H9 (cell line): Measurements from ENCODE around the gene LRRC8A. TPM values are rescaled to one million over a fixed set of nuclear protein-coding genes. Genes with fewer than 3 reads are reported as not detected.

Source experiments
- DNase-seq: peaks from one replicate; pipeline ENCODE4 v3.0.0-alpha.2; 2017
- H2AFZ ChIP-seq: one replicate; pipeline ENCODE4 v1.6.1; 2013; ENCODE audit warnings: mild to moderate bottlenecking, low read length, control low read depth, moderate library complexity
- H2AK5ac ChIP-seq: 2 replicates; pipeline ENCODE4 v1.6.1; 2013; ENCODE audit warnings: low read length, control low read depth, mixed read lengths; ENCODE audit not compliant: insufficient read length
- H2BK120ac ChIP-seq: one replicate; pipeline ENCODE4 v1.6.1; 2013; ENCODE audit warnings: low read depth, mild to moderate bottlenecking, low read length, control low read depth, inconsistent platforms; ENCODE audit not compliant: poor library complexity, severe bottlenecking
- H2BK12ac ChIP-seq: 2 replicates; pipeline ENCODE4 v1.6.1; 2013; ENCODE audit warnings: low read length, control low read depth, mixed read lengths, low read depth; ENCODE audit not compliant: insufficient read length
- H2BK15ac ChIP-seq: 2 replicates; pipeline ENCODE4 v1.6.1; 2013; ENCODE audit warnings: low read depth, low read length, control low read depth
- H2BK20ac ChIP-seq: one replicate; pipeline ENCODE4 v1.6.1; 2013; ENCODE audit warnings: low read depth, mild to moderate bottlenecking, low read length, control low read depth, inconsistent platforms; ENCODE audit not compliant: poor library complexity, severe bottlenecking
- H2BK5ac ChIP-seq: 2 replicates; pipeline ENCODE4 v1.6.1; 2013; ENCODE audit warnings: low read length, control low read depth, mixed read lengths; ENCODE audit not compliant: insufficient read length
- H3K14ac ChIP-seq: 2 replicates; pipeline ENCODE4 v1.6.1; 2013; ENCODE audit warnings: low read length, control low read depth; ENCODE audit not compliant: insufficient read depth
- H3K18ac ChIP-seq: 2 replicates; pipeline ENCODE4 v1.6.1; 2013; ENCODE audit warnings: low read depth, mild to moderate bottlenecking, mixed read lengths, low read length, control low read depth; ENCODE audit not compliant: insufficient read length
- H3K23ac ChIP-seq: 2 replicates; pipeline ENCODE4 v1.6.1; 2013; ENCODE audit warnings: low read length, control low read depth, mixed read lengths, low read depth; ENCODE audit not compliant: insufficient read length
- H3K23me2 ChIP-seq: 2 replicates; pipeline ENCODE4 v1.6.1; 2013; ENCODE audit warnings: low read depth, mild to moderate bottlenecking, mixed read lengths, low read length, control low read depth; ENCODE audit not compliant: insufficient read length, poor library complexity, severe bottlenecking
- H3K27ac ChIP-seq: 2 replicates; pipeline ENCODE4 v1.5.1; 2013; ENCODE audit warnings: low read length, control low read depth, mixed read lengths, low read depth; ENCODE audit not compliant: insufficient read length
- H3K27me3 ChIP-seq: 2 replicates; pipeline ENCODE4 v1.6.1; 2013; ENCODE audit warnings: low read length, control low read depth, inconsistent platforms; ENCODE audit not compliant: insufficient read depth
- H3K4ac ChIP-seq: 2 replicates; pipeline ENCODE4 v1.6.1; 2013; ENCODE audit warnings: low read depth, mild to moderate bottlenecking, control low read depth, inconsistent platforms, low read length, moderate library complexity
- H3K4me1 ChIP-seq: 2 replicates; pipeline ENCODE4 v1.6.1; 2013; ENCODE audit warnings: low read length, control low read depth, inconsistent platforms; ENCODE audit not compliant: insufficient read depth
- H3K4me2 ChIP-seq: 2 replicates; pipeline ENCODE4 v1.6.1; 2013; ENCODE audit warnings: low read length, control low read depth, mixed read lengths; ENCODE audit not compliant: insufficient read length, insufficient read depth
- H3K56ac ChIP-seq: 2 replicates; pipeline ENCODE4 v1.6.1; 2013; ENCODE audit warnings: low read depth, mild to moderate bottlenecking, mixed read lengths, low read length, control low read depth; ENCODE audit not compliant: insufficient read length
- H3K79me1 ChIP-seq: 2 replicates; pipeline ENCODE4 v1.6.1; 2013; ENCODE audit warnings: low read depth, mild to moderate bottlenecking, moderate library complexity, low read length, control low read depth, inconsistent platforms; ENCODE audit not compliant: insufficient read depth, poor library complexity, severe bottlenecking
- H3K79me2 ChIP-seq: 2 replicates; pipeline ENCODE4 v1.6.1; 2013; ENCODE audit warnings: low read length, control low read depth, inconsistent platforms; ENCODE audit not compliant: insufficient read depth
- H3K9ac ChIP-seq: 2 replicates; pipeline ENCODE4 v1.6.1; 2013; ENCODE audit warnings: low read length, control low read depth, mixed read lengths; ENCODE audit not compliant: insufficient read length; ENCODE audit errors: extremely low read depth
- H3K9me3 ChIP-seq: one replicate; pipeline ENCODE4 v1.6.1; 2013; ENCODE audit warnings: low read depth, low read length, inconsistent platforms; ENCODE audit not compliant: control insufficient read depth
- H3T11ph ChIP-seq: one replicate; pipeline ENCODE4 v1.6.1; 2013; ENCODE audit warnings: mild to moderate bottlenecking, low read length, control low read depth, inconsistent platforms
- H4K20me1 ChIP-seq: one replicate; pipeline ENCODE4 v1.6.1; 2013; ENCODE audit not compliant: control insufficient read depth, insufficient read length, insufficient read depth
- H4K5ac ChIP-seq: 2 replicates; pipeline ENCODE4 v1.6.1; 2013; ENCODE audit warnings: low read depth, mild to moderate bottlenecking, mixed read lengths, low read length, control low read depth; ENCODE audit not compliant: insufficient read length
- H4K8ac ChIP-seq: replicated peaks from 2 replicates; pipeline ENCODE4 v1.6.1; 2013; ENCODE audit warnings: low read length, control low read depth, mixed read lengths, low read depth; ENCODE audit not compliant: insufficient read length
- H4K91ac ChIP-seq: 2 replicates; pipeline ENCODE4 v1.6.1; 2013; ENCODE audit warnings: low read depth, mild to moderate bottlenecking, moderate library complexity, mixed read lengths, low read length, control low read depth; ENCODE audit not compliant: insufficient read length
- H3K27ac Mint-ChIP-seq, 3 experiments: 2 replicates in 2 of 3; 3 replicates in 1 of 3; pipeline ENCODE4 v1.8.0; 2020 to 2021; ENCODE audit warnings: mixed read lengths in 3 of 3, mild to moderate bottlenecking in 1 of 3, moderate library complexity in 1 of 3
- H3K27me3 Mint-ChIP-seq: 2 replicates; pipeline ENCODE4 v1.8.0; 2021; ENCODE audit warnings: low read depth, mild to moderate bottlenecking, moderate library complexity, mixed read lengths
- H3K36me3 Mint-ChIP-seq, 3 experiments: 2 replicates in 2 of 3; 3 replicates in 1 of 3; pipeline ENCODE4 v1.8.0; 2020 to 2021; ENCODE audit warnings: low read depth in 3 of 3, mixed read lengths in 3 of 3; ENCODE audit not compliant: insufficient read depth in 1 of 3
- H3K4me1 Mint-ChIP-seq, 2 experiments: 2 replicates each; pipeline ENCODE4 v1.8.0; 2020; ENCODE audit warnings: mixed read lengths in 2 of 2
- H3K4me3 Mint-ChIP-seq, 2 experiments: 2 replicates in 1 of 2; 3 replicates in 1 of 2; pipeline ENCODE4 v1.8.0; 2020 to 2021; ENCODE audit warnings: mild to moderate bottlenecking in 2 of 2, mixed read lengths in 2 of 2, moderate library complexity in 1 of 2
- H3K9me3 Mint-ChIP-seq, 2 experiments: 2 replicates in 1 of 2; 3 replicates in 1 of 2; pipeline ENCODE4 v1.8.0; 2020; ENCODE audit warnings: mild to moderate bottlenecking in 2 of 2, mixed read lengths in 2 of 2, moderate library complexity in 1 of 2
- CTCF ChIP-seq: fragments of 200-600 bp; sonication (generic); conservative IDR thresholded peaks from 3 replicates; pipeline ENCODE4 v1.8.0; 2021; ENCODE audit warnings: antibody characterized with exemption, mild to moderate bottlenecking
- WGBS: extraction: QIAGEN DNeasy Blood & Tissue Kit; methylation state at CpG from one replicate; pipeline ENCODE4 v1.1.7; 2013; ENCODE audit warnings: missing lambda C conversion rate, low lambda C conversion rate, mixed read lengths; ENCODE audit not compliant: insufficient read length; ENCODE audit errors: extremely low coverage; 5-methylcytosine and 5-hydroxymethylcytosine counted together
- total RNA-seq: library from RNA; stranded (reverse); gene quantifications from 2 replicates; pipeline ENCODE4 v1.2.1, GENCODE V29; 2021

Gene LRRC8A
- total RNA-seq, 1 experiment from 2014 or later: 76.0 TPM

- H3K27me3 Mint-ChIP-seq: peaks cover under 1% of the 10 kb centered on the region; the same call in 1 of the 2 replicates
- Histone ChIP-seq H3K56ac (no peak overlapping the region), H3K79me2 (no peaks in the 10 kb centered on the region), H3K9me3 (no peaks in the 10 kb centered on the region), H2AK5ac (no peak overlapping the region), H4K20me1 (no peaks in the 10 kb centered on the region), H3K27me3 (no peaks in the 10 kb centered on the region), H3K4me1 (no peaks in the 10 kb centered on the region), H2BK20ac (no peak overlapping the region), H3K4ac (no peak overlapping the region), H4K5ac (no peak overlapping the region), H3T11ph (no peak overlapping the region), H2BK15ac (no peak overlapping the region), H2BK5ac (no peak overlapping the region), H3K9ac (no peak overlapping the region), H2BK120ac (no peak overlapping the region), H2BK12ac (no peak overlapping the region), H3K4me2 (no peak overlapping the region), H3K18ac (no peak overlapping the region), H3K23me2 (no peaks in the 10 kb centered on the region), H3K27ac (no peak overlapping the region), H3K23ac (no peak overlapping the region), H3K14ac (no peak overlapping the region), H2AFZ (no peak overlapping the region), H4K91ac (no peak overlapping the region), H4K8ac (no peak overlapping the region), H3K79me1 (no peaks in the 10 kb centered on the region)
- no CpG with 5 or more reads among the region's 12 CpGs for WGBS
- H3K4me3 Mint-ChIP-seq: no peak overlapping the region
- H3K36me3 Mint-ChIP-seq: peaks cover 6 to 8% (median 7%) of the 10 kb centered on the region in 3 experiments; a peak in 6 of 7 replicates
- TF ChIP-seq CTCF: no peak
- peaks cover 2 to 5% of the 10 kb centered on the region in 2 experiments for H3K4me1 Mint-ChIP-seq
- H3K9me3 Mint-ChIP-seq: no peaks in the 10 kb centered on the region
- DNase-seq: no peak
- H3K27ac Mint-ChIP-seq: no peak overlapping the region; a peak in 2 of 7 replicates
Observed at GRCh38 chr9:128940946-128941755, 59.2 kb downstream of the LRRC8A start.
